ENCODE data around the gene GMDS.

Gene GMDS

GRCh38 chr6:1860756-1861348, 384.6 kb downstream of the GMDS start:
- Histone ChIP-seq H3K4me2 (no peak overlapping the region), H3K4me3 (IDR thresholded peaks at IDR 0.05; ENCODE audit: insufficient read depth, low read depth, low read length) (no peak overlapping the region), H2AFZ (ENCODE audit: low read depth) (no peak overlapping the region), H3K9ac (no peak overlapping the region), H3K27ac (no peak overlapping the region), H3K36me3 (ENCODE audit: insufficient read depth) (no peaks in the 10 kb centered on the region), H3K4me1 (ENCODE audit: low read depth, poor library complexity, severe bottlenecking) (peaks cover 10% of the 10 kb centered on the region), H3K27me3 (ENCODE audit: insufficient read depth, low read depth) (no peaks in the 10 kb centered on the region), H3K79me2 (ENCODE audit: insufficient read depth, low read depth) (no peaks in the 10 kb centered on the region), H4K20me1 (ENCODE audit: insufficient read depth) (no peaks in the 10 kb centered on the region)
- no peak for TF ChIP-seq CTCF (conservative IDR thresholded peaks at IDR 0.05; ENCODE audit: low read depth, low read length)

DNA sequence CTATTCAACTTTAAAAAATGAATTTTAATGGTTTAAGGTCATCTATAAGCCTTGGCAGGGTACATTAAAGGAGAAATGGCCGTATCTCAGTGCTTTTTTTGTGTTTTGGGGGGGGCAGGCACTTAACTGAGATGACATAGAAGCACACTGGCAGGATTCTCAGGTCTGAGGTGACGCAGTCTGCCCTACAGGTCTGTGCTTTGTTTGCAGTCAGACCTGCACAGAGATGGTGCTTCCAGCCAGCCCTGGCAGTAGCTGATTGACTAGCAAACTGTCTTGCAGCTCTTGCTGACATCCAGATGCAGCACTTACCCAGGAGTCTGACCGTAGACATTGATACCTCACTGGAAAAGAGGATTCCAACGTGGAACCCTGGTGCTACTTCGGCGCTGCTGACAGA, 386.5 kb downstream of the GMDS start:
- Histone ChIP-seq H3K27ac (no peak overlapping the region), H3K79me2 (ENCODE audit: insufficient read depth, low read depth) (no peaks in the 10 kb centered on the region), H4K20me1 (ENCODE audit: insufficient read depth) (no peaks in the 10 kb centered on the region), H3K36me3 (ENCODE audit: insufficient read depth) (no peaks in the 10 kb centered on the region), H3K4me2 (no peak overlapping the region), H3K9ac (no peak overlapping the region), H3K27me3 (ENCODE audit: insufficient read depth, low read depth) (no peaks in the 10 kb centered on the region), H3K4me3 (IDR thresholded peaks at IDR 0.05; ENCODE audit: insufficient read depth, low read depth, low read length) (no peak overlapping the region), H3K4me1 (ENCODE audit: low read depth, poor library complexity, severe bottlenecking) (peaks cover 18% of the 10 kb centered on the region), H2AFZ (ENCODE audit: low read depth) (no peak overlapping the region)
- no peak for TF ChIP-seq CTCF (conservative IDR thresholded peaks at IDR 0.05; ENCODE audit: low read depth, low read length)

DNA sequence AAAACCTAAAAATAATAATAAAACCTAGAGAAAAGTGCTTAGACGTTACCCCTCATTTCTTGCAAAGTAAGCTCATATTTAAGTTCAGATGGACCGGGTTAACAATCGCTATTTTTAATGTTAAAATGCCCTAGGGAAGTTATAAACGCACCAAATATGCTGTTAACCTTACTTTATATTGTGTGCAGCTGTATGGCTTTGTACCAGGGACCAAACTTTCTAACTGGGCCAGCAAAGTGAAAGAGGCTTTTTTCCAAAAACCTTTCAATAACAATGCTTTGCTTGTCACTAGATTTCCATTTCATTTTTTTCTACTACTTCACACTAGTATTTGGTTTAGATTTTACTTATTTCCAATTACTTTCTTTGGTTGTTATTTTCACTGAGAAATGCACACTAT, 387.2 kb downstream of the GMDS start:
- H2AFZ ChIP-seq (ENCODE audit: low read depth), result no peak overlapping the region
- no peak overlapping the region for H3K9ac ChIP-seq
- no peaks in the 10 kb centered on the region for H3K27me3 ChIP-seq (ENCODE audit: insufficient read depth, low read depth)
- no peak overlapping the region for H3K4me3 ChIP-seq (IDR thresholded peaks at IDR 0.05; ENCODE audit: insufficient read depth, low read depth, low read length)
- peaks cover 18% of the 10 kb centered on the region for H3K4me1 ChIP-seq (ENCODE audit: low read depth, poor library complexity, severe bottlenecking)
- H3K36me3 ChIP-seq (ENCODE audit: insufficient read depth), result no peaks in the 10 kb centered on the region
- no peak overlapping the region for H3K4me2 ChIP-seq
- no peaks in the 10 kb centered on the region for H3K79me2 ChIP-seq (ENCODE audit: insufficient read depth, low read depth)
- H3K27ac ChIP-seq, result no peak overlapping the region
- H4K20me1 ChIP-seq (ENCODE audit: insufficient read depth), result no peaks in the 10 kb centered on the region
- TF ChIP-seq CTCF (conservative IDR thresholded peaks at IDR 0.05; ENCODE audit: low read depth, low read length), result no peak

GRCh38 chr6:1856381-1856780, 389.0 kb downstream of the GMDS start:
- no peak; the same call in 1 of the 2 replicates for TF ChIP-seq CTCF (conservative IDR thresholded peaks at IDR 0.05; ENCODE audit: low read depth, low read length)
- no peaks in the 10 kb centered on the region for H3K36me3 ChIP-seq (ENCODE audit: insufficient read depth)
- H3K4me2 ChIP-seq, result peak overlapping the region; percentile 26; the same call in 1 of the 2 replicates
- no peak overlapping the region for H3K9ac ChIP-seq
- no peaks in the 10 kb centered on the region for H4K20me1 ChIP-seq (ENCODE audit: insufficient read depth)
- H3K27ac ChIP-seq, result no peak overlapping the region
- no peaks in the 10 kb centered on the region for H3K79me2 ChIP-seq (ENCODE audit: insufficient read depth, low read depth)
- no peak overlapping the region for H2AFZ ChIP-seq (ENCODE audit: low read depth)
- H3K27me3 ChIP-seq (ENCODE audit: insufficient read depth, low read depth), result no peaks in the 10 kb centered on the region
- H3K4me3 ChIP-seq (IDR thresholded peaks at IDR 0.05; ENCODE audit: insufficient read depth, low read depth, low read length), result no peak overlapping the region
- H3K4me1 ChIP-seq (ENCODE audit: low read depth, poor library complexity, severe bottlenecking), result peaks cover 18% of the 10 kb centered on the region

Data from KMS-11 (cell line).